ENCODE data around the gene DEF6. TPM values are rescaled to one million over a fixed set of nuclear protein-coding genes. Genes with fewer than 3 reads are reported as not detected.

The DEF6 gene
- total and polyA plus RNA-seq, 2 of the 13 experiments (the other 11 are each of a cell fraction or from before 2014, with no cell fraction given): 5.2 to 10.0 TPM

DNA sequence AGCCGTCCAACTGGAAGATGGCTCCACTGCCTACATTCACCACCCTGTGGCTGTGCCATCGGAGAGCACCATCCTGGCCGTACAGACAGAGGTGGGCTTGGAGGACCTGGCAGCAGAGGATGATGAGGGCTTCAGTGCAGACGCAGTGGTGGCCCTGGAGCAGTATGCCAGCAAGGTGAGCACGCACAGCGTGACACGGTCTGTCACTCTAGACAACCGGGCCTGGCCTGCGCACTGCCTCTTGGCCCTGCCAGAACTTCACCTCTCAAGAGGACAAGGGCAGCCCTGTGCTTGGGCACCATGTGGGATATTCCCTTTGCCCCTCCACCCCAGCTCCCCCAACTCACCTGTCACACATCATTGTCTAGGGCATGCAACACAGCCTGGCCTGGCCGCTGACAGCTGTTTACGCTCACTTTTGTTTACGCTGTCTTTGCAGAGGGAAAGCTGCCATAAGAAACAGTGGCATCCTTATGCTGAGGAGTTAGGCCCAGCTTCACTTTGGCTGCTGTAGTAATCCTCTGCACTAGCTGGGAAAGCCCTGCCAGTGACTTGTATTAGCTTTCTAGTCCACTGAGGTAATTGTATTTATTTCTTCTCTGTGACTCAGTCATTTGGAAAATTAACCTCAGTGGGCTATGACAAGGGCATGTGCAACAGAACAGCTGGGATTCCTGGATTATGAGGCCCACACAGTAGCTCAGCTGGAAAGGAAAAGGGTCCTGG lies 9.8 kb upstream of the DEF6 start (continued):
- TF ChIP-seq, protein P1, sequence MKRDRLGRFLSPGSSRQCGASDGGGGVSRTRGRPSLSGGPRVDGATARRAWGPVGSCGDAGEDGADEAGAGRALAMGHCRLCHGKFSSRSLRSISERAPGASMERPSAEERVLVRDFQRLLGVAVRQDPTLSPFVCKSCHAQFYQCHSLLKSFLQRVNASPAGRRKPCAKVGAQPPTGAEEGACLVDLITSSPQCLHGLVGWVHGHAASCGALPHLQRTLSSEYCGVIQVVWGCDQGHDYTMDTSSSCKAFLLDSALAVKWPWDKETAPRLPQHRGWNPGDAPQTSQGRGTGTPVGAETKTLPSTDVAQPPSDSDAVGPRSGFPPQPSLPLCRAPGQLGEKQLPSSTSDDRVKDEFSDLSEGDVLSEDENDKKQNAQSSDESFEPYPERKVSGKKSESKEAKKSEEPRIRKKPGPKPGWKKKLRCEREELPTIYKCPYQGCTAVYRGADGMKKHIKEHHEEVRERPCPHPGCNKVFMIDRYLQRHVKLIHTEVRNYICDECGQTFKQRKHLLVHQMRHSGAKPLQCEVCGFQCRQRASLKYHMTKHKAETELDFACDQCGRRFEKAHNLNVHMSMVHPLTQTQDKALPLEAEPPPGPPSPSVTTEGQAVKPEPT (CRISPR knock-in tag; IDR thresholded peaks at IDR 0.05; ENCODE audit: low read depth): no peak
- TF ChIP-seq SP5 (CRISPR knock-in tag; IDR thresholded peaks at IDR 0.05; ENCODE audit: borderline replicate concordance, low read depth): no peak
- TF ChIP-seq ZNF614 (CRISPR knock-in tag; IDR thresholded peaks at IDR 0.05; ENCODE audit: borderline replicate concordance): no peak
- TF ChIP-seq MYC (CRISPR knock-in tag; IDR thresholded peaks at IDR 0.05; ENCODE audit: borderline replicate concordance): no peak
- no peak for TF ChIP-seq JUND (CRISPR knock-in tag; IDR thresholded peaks at IDR 0.05)
- TF ChIP-seq ZNF879 (CRISPR knock-in tag; IDR thresholded peaks at IDR 0.05): no peak
- TF ChIP-seq ZMYM3 (CRISPR knock-in tag; IDR thresholded peaks at IDR 0.05): no peak
- no peak for TF ChIP-seq ZNF761 (CRISPR knock-in tag; conservative IDR thresholded peaks at IDR 0.05)
- no peak for TF ChIP-seq SIN3B (IDR thresholded peaks at IDR 0.05; ENCODE audit: low read length)

DNA sequence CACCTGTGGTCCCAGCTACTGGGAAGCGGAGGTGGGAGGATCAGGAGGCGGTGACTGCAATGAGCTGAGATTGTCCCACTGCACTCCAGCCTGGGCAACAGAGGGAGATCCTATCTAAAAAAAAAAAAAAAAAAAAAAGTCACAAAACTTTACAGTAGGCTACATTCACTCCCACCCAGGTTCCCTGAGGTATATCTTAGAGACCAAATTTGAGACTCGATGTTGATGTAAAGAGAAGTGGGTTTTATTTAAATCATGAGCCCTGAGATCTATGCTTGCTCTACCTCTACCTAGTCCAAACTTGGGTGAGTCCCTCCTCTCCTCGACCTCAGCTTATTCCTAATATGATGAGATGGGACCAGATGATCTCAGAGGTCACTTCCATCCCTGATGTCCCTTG lies 8.8 kb upstream of the DEF6 start:
- BruUV-seq (replicated peaks): no TSS peak
- ATAC-seq (no peak), FAIRE-seq (no peak), DNase-seq (ENCODE audit: low spot score) (no peak)
- Histone ChIP-seq H3K4me1 (ENCODE audit: insufficient read depth, low read length) (no peaks in the 10 kb centered on the region), H3K79me2 (ENCODE audit: insufficient read depth, low read length) (no peaks in the 10 kb centered on the region), H3K9me3 (ENCODE audit: low read length) (no peaks in the 10 kb centered on the region), H3K4me3 (replicated peaks in 1 of 3; ENCODE audit: insufficient read depth in 1 of 3, low read depth in 2 of 3, low read length in 3 of 3) (no peak overlapping the region), H3K9ac (ENCODE audit: insufficient read depth, low read depth, low read length) (no peak overlapping the region), H4K20me1 (ENCODE audit: insufficient read depth, low read length) (no peaks in the 10 kb centered on the region), H3K36me3 (replicated peaks in 1 of 2; ENCODE audit: control insufficient read depth in 1 of 2, insufficient read depth in 2 of 2, low read length in 2 of 2) (peaks cover 20 to 53% of the 10 kb centered on the region in 2 experiments), H3K27ac (ENCODE audit: extremely low read length, insufficient read depth, low read length) (no peak overlapping the region), H2AFZ (ENCODE audit: low read length) (no peak overlapping the region), H3K27me3 (ENCODE audit: control insufficient read depth in 1 of 2, insufficient read depth in 2 of 2, low read length in 2 of 2) (no peaks in the 10 kb centered on the region), H3K4me2 (ENCODE audit: low read depth, low read length) (no peak overlapping the region)
- 71% methylated on average over 4 of the region's 4 CpGs for WGBS (ENCODE audit: low lambda C conversion rate)
- CTCF ChIA-PET (ENCODE audit: low intra/inter-chr PET ratio, low total read pairs): no interaction called here
- POLR2A ChIA-PET: no interaction called here
- in situ Hi-C loops (cut with HindIII; ENCODE audit: extremely low pct_ligation_motif_present, low pct_unique_long_range_greater_than_20kb): no loop called here
- intact Hi-C loops (cut with micrococcal nuclease; ENCODE audit: unreplicated experiment): no loop called here
- TF ChIP-seq EEA1 (CRISPR knock-in tag; IDR thresholded peaks at IDR 0.05; ENCODE audit: borderline replicate concordance) (no peak), NFATC3 (CRISPR knock-in tag; IDR thresholded peaks at IDR 0.05) (no peak), JDP2 (CRISPR knock-in tag; IDR thresholded peaks at IDR 0.05; ENCODE audit: borderline replicate concordance) (no peak), NR2F2 (IDR thresholded peaks at IDR 0.05; ENCODE audit: borderline replicate concordance, low read depth) (no peak), ZNF20 (CRISPR knock-in tag; IDR thresholded peaks at IDR 0.05) (no peak), ATF7-NPFF (CRISPR knock-in tag; IDR thresholded peaks at IDR 0.05; ENCODE audit: low read depth) (no peak), ZNF484 (CRISPR knock-in tag; IDR thresholded peaks at IDR 0.05; ENCODE audit: borderline replicate concordance, low read depth) (no peak), BRCA1 (CRISPR knock-in tag; IDR thresholded peaks at IDR 0.05) (no peak), WIZ (CRISPR knock-in tag; IDR thresholded peaks at IDR 0.05) (no peak)
- TF ChIP-seq, protein P2, sequence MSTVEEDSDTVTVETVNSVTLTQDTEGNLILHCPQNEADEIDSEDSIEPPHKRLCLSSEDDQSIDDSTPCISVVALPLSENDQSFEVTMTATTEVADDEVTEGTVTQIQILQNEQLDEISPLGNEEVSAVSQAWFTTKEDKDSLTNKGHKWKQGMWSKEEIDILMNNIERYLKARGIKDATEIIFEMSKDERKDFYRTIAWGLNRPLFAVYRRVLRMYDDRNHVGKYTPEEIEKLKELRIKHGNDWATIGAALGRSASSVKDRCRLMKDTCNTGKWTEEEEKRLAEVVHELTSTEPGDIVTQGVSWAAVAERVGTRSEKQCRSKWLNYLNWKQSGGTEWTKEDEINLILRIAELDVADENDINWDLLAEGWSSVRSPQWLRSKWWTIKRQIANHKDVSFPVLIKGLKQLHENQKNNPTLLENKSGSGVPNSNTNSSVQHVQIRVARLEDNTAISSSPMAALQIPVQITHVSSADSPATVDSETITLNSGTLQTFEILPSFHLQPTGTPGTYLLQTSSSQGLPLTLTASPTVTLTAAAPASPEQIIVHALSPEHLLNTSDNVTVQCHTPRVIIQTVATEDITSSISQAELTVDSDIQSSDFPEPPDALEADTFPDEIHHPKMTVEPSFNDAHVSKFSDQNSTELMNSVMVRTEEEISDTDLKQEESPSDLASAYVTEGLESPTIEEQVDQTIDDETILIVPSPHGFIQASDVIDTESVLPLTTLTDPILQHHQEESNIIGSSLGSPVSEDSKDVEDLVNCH (CRISPR knock-in tag; IDR thresholded peaks at IDR 0.05): no peak

Data from HepG2 (cell line).